ENCODE data around the gene FAAP20.

DNA sequence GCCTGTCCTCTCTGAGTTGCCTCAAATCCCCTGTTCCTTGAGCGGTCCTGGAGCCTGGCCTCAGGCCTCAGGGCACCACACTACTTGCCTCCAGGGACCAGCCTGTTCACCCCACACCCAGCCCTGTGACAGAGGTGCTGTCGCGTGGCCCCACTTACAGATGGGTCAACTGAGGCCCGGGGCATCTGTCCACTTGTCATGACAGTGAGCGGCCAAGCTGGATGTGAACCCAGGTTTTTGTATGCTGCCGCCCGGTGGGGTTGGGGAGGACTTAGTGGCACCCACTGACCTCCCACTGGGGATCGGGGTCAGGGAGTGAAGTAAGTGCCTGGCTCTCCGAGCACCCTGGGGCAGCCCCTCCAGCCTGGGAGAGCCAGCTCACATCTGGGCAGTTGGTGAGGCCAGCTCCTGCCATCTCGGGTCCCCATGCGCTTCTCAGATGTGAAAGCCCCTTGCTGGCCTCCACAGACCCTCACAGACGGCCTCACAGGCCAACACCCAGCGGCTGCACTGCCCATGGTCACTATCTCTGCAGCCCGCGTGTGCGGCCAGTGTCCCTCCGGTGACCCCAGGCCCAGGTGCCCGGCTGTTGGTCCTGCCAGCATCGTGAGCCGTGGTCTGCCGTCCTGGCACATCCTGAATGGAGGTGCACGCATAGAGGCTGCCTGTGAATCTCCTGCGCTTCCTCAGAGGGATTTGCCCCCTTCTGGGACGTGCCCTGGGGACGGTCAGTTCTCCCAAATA, 9.3 kb upstream of the FAAP20 start:
- TF ChIP-seq, protein P1, sequence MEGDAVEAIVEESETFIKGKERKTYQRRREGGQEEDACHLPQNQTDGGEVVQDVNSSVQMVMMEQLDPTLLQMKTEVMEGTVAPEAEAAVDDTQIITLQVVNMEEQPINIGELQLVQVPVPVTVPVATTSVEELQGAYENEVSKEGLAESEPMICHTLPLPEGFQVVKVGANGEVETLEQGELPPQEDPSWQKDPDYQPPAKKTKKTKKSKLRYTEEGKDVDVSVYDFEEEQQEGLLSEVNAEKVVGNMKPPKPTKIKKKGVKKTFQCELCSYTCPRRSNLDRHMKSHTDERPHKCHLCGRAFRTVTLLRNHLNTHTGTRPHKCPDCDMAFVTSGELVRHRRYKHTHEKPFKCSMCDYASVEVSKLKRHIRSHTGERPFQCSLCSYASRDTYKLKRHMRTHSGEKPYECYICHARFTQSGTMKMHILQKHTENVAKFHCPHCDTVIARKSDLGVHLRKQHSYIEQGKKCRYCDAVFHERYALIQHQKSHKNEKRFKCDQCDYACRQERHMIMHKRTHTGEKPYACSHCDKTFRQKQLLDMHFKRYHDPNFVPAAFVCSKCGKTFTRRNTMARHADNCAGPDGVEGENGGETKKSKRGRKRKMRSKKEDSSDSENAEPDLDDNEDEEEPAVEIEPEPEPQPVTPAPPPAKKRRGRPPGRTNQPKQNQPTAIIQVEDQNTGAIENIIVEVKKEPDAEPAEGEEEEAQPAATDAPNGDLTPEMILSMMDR (IDR thresholded peaks at IDR 0.05): no peak
- no peak for TF ChIP-seq POLR2A (IDR thresholded peaks at IDR 0.05)
